GM12873 (cell line): ENCODE data around the gene TNFSF8.

ENCODE experiments used
- CTCF ChIP-seq: IDR thresholded peaks from 2 replicates; pipeline ENCODE4 v1.5.1; 2012; ENCODE audit warnings: low read depth, mild to moderate bottlenecking, moderate library complexity, low read length, control low read depth; ENCODE audit not compliant: insufficient read depth; ENCODE audit errors: missing control alignments

Gene TNFSF8

GRCh38 chr9:114869845-114870244, 60.5 kb downstream of the TNFSF8 start:
- no peak for TF ChIP-seq CTCF

GRCh38 chr9:114869378-114869777, 61.0 kb downstream of the TNFSF8 start:
- TF ChIP-seq CTCF = no peak

- no peak for TF ChIP-seq CTCF
Observed at GRCh38 chr9:114867327-114867726, 63.1 kb downstream of the TNFSF8 start.

- no peak for TF ChIP-seq CTCF
Observed at GRCh38 chr9:114864471-114864870, 65.9 kb downstream of the TNFSF8 start.

- TF ChIP-seq CTCF = no peak
Observed at GRCh38 chr9:114861922-114862605, 68.3 kb downstream of the TNFSF8 start.

- no peak for TF ChIP-seq CTCF
Observed at GRCh38 chr9:114861273-114861672, 69.1 kb downstream of the TNFSF8 start.

- no peak for TF ChIP-seq CTCF
Observed at GRCh38 chr9:114860187-114860586, 70.2 kb downstream of the TNFSF8 start.
